DND-41 (cell line): ENCODE measurements around the gene CCDC30.

Source experiments
- EZH2 ChIP-seq: IDR thresholded peaks from 3 replicates; pipeline ENCODE4 v1.6.1; 2012; ENCODE audit warnings: borderline replicate concordance, low read depth, mild to moderate bottlenecking, moderate library complexity, low read length, inconsistent platforms; ENCODE audit not compliant: severe bottlenecking
- TF ChIP-seq, protein P1 (sequence below): IDR thresholded peaks from 2 replicates; pipeline ENCODE4 v1.5.1; 2012; ENCODE audit warnings: borderline replicate concordance, low read length, moderate library complexity, mild to moderate bottlenecking; ENCODE audit not compliant: poor library complexity, severe bottlenecking; ENCODE audit errors: extremely low read depth

DNA sequence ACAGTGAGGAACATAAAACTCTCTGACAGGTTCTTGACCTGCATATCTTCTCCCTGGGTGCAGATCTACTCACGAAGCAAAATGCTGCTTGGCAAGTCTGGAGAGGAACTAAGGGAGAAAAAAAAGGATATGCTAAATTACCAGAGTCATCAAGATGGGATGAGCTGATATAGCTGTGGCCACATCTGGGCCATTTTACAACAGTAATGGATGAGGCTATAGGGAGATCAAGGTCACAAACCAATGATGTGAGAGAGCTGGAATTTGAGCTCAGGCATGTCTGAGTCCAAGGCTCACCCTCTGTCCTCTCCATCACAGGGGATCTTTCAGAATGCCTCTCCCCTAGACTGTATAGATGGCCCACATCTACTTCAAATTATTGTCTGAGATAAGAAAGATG, 33.5 kb upstream of the CCDC30 start:
- TF ChIP-seq, protein P1, sequence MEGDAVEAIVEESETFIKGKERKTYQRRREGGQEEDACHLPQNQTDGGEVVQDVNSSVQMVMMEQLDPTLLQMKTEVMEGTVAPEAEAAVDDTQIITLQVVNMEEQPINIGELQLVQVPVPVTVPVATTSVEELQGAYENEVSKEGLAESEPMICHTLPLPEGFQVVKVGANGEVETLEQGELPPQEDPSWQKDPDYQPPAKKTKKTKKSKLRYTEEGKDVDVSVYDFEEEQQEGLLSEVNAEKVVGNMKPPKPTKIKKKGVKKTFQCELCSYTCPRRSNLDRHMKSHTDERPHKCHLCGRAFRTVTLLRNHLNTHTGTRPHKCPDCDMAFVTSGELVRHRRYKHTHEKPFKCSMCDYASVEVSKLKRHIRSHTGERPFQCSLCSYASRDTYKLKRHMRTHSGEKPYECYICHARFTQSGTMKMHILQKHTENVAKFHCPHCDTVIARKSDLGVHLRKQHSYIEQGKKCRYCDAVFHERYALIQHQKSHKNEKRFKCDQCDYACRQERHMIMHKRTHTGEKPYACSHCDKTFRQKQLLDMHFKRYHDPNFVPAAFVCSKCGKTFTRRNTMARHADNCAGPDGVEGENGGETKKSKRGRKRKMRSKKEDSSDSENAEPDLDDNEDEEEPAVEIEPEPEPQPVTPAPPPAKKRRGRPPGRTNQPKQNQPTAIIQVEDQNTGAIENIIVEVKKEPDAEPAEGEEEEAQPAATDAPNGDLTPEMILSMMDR = no peak
- TF ChIP-seq EZH2 = no peak
